GM12878 (cell line): ENCODE measurements around the gene TECTA.

ENCODE experiments used
- JUNB ChIP-seq: IDR thresholded peaks from 2 replicates; pipeline ENCODE4 v1.6.1; 2016; ENCODE audit warnings: antibody characterized with exemption, mild to moderate bottlenecking
- MXI1 ChIP-seq: fragments of 150-350 bp; IDR thresholded peaks from 2 replicates; pipeline ENCODE4 v1.6.1; 2011; ENCODE audit warnings: low read depth, mild to moderate bottlenecking, inconsistent platforms, low read length, improper control_type of control experiment

GRCh38 chr11:121140369-121140768, 39.3 kb downstream of the TECTA start:
- TF ChIP-seq MXI1, result no peak
- no peak for TF ChIP-seq JUNB
